ENCODE measurements around the gene ABCG1. TPM values are rescaled to one million over a fixed set of nuclear protein-coding genes. Genes with fewer than 3 reads are reported as not detected.
A peak's percentile ranks its signal among the peaks of the same experiment; 100 is the strongest.

Gene ABCG1
- total RNA-seq, 6 experiments from 2014 or later: 3.3 to 9.8 (median 4.8) TPM

DNA sequence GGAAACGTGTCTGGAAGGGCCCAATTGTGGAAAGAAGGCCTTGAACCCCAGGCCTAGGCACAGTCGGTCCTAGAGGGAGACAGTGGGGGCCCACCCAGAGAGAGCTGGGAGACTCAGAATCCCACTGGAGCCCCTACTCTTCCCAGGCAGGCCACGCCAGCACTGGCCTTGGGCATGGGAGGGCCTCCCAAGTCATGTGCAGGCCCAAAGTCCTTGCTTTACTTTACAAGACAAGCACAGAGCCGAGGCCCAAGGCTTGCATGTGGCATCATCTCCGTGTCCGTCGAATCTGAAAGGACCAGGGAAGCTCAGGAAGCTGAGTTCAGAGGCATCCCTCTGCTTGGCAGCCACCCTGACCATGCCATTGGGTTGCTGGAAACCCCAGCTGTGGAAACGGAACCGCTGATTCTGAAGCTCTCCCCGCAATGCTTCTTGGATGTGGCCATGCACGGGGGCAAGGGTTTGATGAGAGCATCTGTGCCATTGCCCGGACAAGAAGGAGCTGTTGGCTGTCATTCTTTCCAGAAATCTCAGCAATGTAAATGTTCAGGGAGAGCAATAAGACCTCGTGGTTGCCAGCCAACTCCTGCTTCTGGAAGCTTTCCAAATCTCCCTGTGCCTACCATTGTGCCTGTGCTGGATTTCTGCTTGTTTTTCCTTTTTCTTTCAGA is 32.8 kb downstream of the ABCG1 start:
- intact Hi-C loops (cut with DNase I): loop anchor here in 1 of 2 donors (5.0 kb wide), 1 partner anchor 104 kb away; no protein-coding TSS in a partner anchor
- TF ChIP-seq, protein P1, sequence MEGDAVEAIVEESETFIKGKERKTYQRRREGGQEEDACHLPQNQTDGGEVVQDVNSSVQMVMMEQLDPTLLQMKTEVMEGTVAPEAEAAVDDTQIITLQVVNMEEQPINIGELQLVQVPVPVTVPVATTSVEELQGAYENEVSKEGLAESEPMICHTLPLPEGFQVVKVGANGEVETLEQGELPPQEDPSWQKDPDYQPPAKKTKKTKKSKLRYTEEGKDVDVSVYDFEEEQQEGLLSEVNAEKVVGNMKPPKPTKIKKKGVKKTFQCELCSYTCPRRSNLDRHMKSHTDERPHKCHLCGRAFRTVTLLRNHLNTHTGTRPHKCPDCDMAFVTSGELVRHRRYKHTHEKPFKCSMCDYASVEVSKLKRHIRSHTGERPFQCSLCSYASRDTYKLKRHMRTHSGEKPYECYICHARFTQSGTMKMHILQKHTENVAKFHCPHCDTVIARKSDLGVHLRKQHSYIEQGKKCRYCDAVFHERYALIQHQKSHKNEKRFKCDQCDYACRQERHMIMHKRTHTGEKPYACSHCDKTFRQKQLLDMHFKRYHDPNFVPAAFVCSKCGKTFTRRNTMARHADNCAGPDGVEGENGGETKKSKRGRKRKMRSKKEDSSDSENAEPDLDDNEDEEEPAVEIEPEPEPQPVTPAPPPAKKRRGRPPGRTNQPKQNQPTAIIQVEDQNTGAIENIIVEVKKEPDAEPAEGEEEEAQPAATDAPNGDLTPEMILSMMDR (IDR thresholded peaks at IDR 0.05): no peak
- no peak for TF ChIP-seq POLR2A (IDR thresholded peaks at IDR 0.05)
- no peaks in the 10 kb centered on the region for H3K9me3 ChIP-seq
- H3K36me3 ChIP-seq: no peaks in the 10 kb centered on the region
- no peaks in the 10 kb centered on the region for H3K4me1 ChIP-seq
- 76% methylated on average over 3 of the region's 13 CpGs for WGBS (ENCODE audit: insufficient coverage, low coverage, low lambda C conversion rate, missing lambda C conversion rate)
- H3K27ac ChIP-seq: no peak overlapping the region
- H3K27me3 ChIP-seq: no peaks in the 10 kb centered on the region
- H3K4me3 ChIP-seq: no peak overlapping the region
- DNase-seq: peak in 1 of 3 donors; percentile 29
- ATAC-seq: no peak

DNA sequence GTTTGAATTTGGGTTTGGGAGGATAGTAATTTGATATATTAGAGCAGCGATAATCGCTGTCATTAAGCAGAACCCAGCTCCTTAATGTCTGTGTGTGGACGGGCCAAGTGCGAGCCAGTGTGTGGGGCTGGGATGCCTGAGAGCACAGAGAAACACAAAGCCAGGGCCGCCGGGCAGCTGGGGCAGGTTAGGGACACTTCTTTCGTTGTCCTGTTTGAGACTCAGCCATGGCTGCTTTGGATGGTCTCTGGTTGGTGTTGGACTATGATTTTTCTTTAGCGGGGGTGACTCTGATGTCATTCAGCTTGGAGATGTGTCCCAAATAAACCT is 33.4 kb downstream of the ABCG1 start:
- H3K27me3 ChIP-seq: no peaks in the 10 kb centered on the region
- 75% methylated on average over 8 of the region's 8 CpGs for WGBS (ENCODE audit: insufficient coverage, low coverage, low lambda C conversion rate, missing lambda C conversion rate)
- peak in 1 of 3 donors; percentile 16 for DNase-seq
- ATAC-seq: no peak
- H3K4me3 ChIP-seq: no peak overlapping the region
- no peaks in the 10 kb centered on the region for H3K4me1 ChIP-seq
- no peak overlapping the region for H3K27ac ChIP-seq
- TF ChIP-seq, protein P1 (IDR thresholded peaks at IDR 0.05): no peak
- TF ChIP-seq POLR2A (IDR thresholded peaks at IDR 0.05): no peak
- no peaks in the 10 kb centered on the region for H3K9me3 ChIP-seq
- no peaks in the 10 kb centered on the region for H3K36me3 ChIP-seq
- intact Hi-C loops (cut with DNase I): loop anchor here in 1 of 2 donors (5.0 kb wide), 1 partner anchor 105 kb away; no protein-coding TSS in a partner anchor

DNA sequence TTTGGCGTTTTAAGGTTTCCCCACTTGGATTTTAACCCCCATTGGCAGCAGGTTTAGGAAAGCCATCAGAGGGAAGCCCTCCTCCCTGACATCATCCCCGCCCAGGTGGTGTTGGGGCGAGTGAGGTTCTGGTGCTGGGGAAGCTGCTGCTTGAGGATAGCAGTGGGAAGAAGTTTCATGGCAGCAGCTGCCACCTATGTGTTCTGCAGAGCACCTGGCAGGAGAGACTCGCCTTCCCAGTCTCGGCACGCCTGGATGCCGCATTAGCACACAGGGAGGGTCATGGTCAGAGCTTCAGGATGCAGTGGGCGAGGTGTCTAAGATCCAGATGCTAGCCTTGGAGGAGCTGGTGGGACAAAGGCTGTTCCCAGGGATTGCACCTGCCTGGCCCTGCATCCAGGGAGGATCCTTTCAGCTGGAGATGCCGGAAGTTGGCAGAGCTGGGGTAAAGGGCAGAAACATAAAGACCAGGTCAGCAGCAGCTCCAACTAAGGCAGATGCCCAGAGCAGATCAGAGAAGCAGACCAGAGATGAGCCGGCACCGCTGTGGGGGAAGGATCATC is 33.9 kb downstream of the ABCG1 start:
- intact Hi-C loops (cut with DNase I): loop anchor here in 1 of 2 donors (5.0 kb wide), 1 partner anchor 106 kb away; no protein-coding TSS in a partner anchor
- H3K4me3 ChIP-seq: no peak overlapping the region
- H3K36me3 ChIP-seq: no peaks in the 10 kb centered on the region
- 69% methylated on average over 3 of the region's 11 CpGs for WGBS (ENCODE audit: insufficient coverage, low coverage, low lambda C conversion rate, missing lambda C conversion rate)
- no peaks in the 10 kb centered on the region for H3K4me1 ChIP-seq
- no peaks in the 10 kb centered on the region for H3K27me3 ChIP-seq
- H3K9me3 ChIP-seq: no peaks in the 10 kb centered on the region
- H3K27ac ChIP-seq: no peak overlapping the region
- no peak for ATAC-seq
- TF ChIP-seq, protein P1 (IDR thresholded peaks at IDR 0.05): no peak
- TF ChIP-seq POLR2A (IDR thresholded peaks at IDR 0.05): no peak
- peak in 1 of 3 donors; percentile 31 for DNase-seq

DNA sequence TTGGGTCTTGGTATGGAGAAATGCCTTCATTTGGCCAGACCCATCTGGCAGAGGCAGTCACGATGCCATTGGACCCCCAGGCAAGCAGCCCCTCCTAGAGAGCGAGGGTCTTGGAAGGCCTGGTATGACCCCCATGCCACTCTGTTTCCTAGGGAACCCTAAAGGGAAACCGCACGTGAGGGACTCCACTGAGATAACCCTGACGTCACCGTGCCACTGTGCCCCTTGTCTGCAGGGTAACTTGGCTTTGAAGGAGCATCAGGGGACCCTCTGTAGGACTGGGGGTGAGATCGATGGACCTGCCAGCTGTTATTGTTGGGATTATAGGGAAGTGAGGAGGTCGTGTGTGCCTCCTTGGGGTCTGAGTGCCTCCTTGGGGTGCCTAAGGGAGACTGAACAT is 34.5 kb downstream of the ABCG1 start:
- ATAC-seq: no peak
- intact Hi-C loops (cut with DNase I): loop anchor here in 1 of 2 donors (5.0 kb wide), 1 partner anchor 106 kb away; no protein-coding TSS in a partner anchor

More for the DNA sequence above, 34.5 kb downstream of the ABCG1 start:
- Histone ChIP-seq H3K4me3 (no peak overlapping the region), H3K27ac (no peak overlapping the region), H3K36me3 (no peaks in the 10 kb centered on the region), H3K9me3 (no peaks in the 10 kb centered on the region), H3K4me1 (no peaks in the 10 kb centered on the region), H3K27me3 (no peaks in the 10 kb centered on the region)
- peak in 1 of 3 donors; percentile 16 for DNase-seq
- TF ChIP-seq POLR2A (IDR thresholded peaks at IDR 0.05): no peak
- TF ChIP-seq, protein P1 (IDR thresholded peaks at IDR 0.05): no peak
- WGBS (ENCODE audit: insufficient coverage, low coverage, low lambda C conversion rate, missing lambda C conversion rate): 41% methylated on average over 2 of the region's 8 CpGs
